Activated CD8-positive, alpha-beta memory T cell treated with anti-CD3 and anti-CD28 coated beads, Interleukin-2, amount 50 U/mL, for 1 hour (primary cell): ENCODE results near the gene MAML3.
A peak's percentile ranks its signal among the peaks of the same experiment; 100 is the strongest.

Experiments used
- DNase-seq: peaks from one replicate; pipeline ENCODE4 v3.0.0-alpha.2; 2020; ENCODE audit errors: extremely low read depth

MAML3 gene

DNA sequence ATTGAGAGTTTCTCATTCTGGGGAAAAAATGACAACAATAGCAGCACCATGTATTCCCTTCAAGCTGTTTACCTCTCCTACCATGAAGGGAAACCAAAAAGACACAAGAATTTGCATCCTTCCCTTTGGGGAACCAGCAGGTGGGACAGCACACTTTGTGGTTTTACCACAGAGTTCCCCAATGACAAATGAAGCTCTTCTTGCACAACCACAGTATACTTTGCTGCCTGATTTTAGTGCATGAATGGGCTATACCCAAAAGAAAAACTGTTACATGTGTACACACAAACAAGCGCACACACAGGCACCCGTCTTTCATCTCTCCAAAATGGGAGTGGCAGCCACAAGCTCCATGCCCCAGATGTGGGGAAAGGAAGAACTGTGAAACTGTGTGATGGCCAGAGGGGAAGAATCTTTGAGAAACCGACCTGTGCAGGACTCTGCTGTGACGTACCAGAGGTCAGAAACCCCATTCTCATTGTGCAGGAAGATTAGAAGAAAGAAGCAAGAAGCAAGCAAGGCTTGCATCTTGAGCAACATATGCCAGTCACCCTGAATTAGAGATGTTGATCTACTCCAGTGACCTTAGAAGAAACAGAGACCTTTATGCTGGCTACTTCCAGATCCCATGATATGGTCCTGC is 2.7 kb upstream of the MAML3 start:
- DNase-seq = no peak

DNA sequence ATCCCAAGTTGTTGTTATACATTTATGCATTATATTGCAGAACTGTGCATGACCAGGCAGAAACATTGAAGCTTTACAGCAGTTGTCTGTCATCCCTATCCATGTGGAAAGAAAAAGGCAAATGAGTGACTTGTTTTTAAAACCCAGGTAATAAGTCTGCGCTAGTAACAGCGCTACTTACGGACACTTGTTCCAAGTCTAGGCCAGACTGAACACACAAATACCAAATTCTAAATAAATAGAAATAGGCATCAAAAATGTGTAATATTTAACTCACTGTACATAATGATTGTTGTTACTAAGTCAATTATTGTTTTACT is 548 bp upstream of the MAML3 start:
- DNase-seq = no peak

DNA sequence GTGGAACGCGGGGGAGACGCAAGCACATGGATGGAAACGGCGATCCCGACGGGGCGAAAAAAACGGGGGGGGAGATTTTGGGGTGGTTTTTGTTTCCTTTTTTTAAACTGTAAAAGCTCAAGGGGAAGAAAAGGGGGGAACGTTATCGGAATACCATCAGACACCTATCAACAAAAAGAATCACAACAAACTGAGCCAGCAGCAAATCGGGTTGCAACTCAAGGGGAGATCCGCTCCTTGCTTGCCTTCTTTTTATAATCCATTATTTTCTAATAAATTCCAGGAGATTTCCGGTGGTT is 616 bp downstream of the MAML3 start:
- DNase-seq = no peak

DNA sequence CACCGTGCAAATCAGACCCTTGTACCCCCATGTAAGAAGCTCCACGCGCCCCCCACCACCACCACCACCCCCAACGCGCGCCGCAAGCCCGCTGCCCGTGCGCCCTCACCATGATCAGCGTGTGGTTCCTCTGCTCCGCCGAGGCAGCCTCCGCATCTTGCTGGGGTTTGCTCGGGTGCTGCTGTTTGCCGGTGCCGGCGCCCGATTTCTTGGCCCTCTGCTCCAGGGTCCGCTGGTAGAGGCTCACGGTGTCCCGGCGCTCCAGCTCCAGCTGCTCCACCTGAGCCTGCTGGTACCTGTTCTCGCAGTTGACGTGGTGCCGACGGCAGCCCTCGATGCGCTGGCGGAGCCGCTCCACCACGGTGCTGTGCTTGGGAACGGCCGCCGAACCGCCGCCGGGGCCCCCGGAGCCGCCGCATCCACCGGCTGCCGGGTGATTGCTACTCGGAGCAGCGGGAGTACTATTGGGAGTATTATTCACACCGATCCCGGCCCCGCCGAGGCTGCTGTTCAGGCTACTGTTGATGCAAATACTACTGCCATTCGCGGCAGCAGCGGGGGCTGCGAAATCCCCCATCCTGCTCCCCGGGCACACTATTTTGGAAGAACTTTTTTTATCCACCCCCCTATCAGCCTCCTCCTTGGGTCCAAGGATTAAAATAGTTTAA is 1.1 kb downstream of the MAML3 start:
- DNase-seq = no peak

DNA sequence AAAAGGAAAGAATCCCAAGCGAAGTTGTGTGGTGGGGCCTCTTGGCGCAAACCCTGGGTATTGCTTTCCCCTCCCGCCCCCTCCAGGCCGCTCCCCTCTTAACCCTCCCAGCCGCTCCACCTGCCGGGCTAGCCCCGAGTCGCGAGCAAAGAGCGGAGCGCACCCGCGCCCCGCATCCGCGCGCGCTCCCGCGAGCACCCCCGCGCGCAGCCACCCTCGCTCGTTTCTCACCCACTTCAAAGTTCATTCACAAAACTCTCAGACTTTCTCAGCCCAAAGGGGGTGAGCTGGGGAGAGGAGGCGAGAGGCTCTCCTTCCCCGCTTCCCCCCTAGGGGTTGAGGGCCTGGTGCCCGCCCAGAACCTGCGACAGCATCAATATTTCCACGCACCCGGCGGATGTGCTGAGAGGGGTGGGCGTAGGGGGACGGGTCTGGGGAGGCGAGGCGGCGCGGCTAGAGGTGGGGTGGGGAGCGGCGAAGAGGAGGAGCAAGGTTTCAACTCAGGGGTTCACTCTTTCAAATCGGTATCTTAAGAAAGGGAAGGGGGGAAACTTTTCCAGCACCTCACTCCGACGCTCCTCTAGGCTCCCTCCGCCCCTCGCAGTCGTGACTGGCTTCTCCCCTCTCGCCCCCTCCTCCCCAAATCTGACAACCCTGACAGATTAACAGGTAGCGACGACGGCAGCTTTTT is 1.8 kb downstream of the MAML3 start:
- peak; percentile 85 for DNase-seq

DNA sequence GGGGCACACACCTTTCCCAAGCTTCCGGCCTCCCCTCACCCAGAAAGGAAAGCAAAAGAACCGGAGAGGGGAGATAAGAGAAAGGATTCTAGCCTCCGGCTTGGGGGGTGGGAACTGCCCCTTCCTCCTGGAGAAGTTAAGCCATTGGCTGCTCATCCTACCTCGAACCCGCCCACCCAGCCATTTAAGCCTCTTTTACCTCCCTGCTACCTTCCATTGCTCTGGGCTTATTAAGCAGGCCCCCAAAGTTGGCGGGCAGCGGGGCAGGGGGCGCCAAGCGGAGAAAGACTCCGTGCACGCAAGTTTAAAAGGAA is 2.3 kb downstream of the MAML3 start:
- DNase-seq = peak; percentile 40

DNA sequence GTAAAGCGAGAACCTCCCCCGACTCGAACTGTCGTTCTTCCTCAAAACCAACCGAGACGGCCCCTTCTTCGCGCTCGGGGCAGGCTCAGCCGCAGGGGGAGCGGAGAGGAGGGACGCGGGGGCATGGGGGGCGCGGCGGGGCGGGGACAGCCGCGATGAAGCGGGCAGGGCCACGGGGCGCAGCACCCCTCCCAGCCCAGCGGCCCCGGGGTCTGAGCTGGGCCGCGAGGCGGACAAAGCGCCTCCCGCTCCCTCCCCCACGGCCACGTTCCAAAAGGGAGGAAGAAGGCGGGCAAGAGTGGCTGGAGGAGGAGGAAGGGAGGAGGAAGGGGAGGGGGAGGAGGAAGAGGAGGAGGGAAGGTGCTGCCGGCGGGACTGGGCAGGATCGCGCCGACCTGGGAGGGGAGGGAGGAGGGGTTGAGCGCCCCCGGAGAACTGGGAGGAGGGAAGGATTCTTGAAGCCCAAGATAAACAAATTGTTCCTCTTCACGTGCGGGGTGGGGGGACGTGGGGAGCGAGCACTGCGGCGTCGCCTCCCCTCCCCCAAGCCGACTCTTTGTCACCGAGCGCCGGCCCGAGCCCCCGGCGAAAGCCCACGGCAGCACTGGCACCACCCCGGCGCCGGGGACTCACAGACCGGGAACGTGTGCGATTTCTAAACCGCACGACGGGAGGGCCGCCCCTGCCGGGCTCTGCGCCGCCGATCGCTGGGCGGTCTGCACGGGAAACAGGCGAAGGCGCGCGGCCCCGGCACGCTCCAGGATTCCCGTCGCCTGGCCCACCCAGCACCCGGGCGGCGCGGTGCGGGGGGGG is 2.9 kb downstream of the MAML3 start:
- DNase-seq = peak; percentile 63

DNA sequence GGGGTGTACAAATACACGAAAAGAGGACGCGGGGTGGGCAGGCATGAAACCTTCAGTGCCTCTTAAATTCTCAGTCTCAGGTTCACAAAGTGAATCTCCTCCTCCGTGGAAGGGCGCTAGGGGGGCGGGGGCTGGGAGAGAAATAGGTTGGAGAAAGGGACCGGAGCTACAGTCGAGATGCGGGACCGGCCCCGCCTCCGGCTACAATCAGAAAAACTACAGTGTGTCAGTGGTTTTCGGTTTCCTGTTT is 3.4 kb downstream of the MAML3 start:
- DNase-seq = no peak

DNA sequence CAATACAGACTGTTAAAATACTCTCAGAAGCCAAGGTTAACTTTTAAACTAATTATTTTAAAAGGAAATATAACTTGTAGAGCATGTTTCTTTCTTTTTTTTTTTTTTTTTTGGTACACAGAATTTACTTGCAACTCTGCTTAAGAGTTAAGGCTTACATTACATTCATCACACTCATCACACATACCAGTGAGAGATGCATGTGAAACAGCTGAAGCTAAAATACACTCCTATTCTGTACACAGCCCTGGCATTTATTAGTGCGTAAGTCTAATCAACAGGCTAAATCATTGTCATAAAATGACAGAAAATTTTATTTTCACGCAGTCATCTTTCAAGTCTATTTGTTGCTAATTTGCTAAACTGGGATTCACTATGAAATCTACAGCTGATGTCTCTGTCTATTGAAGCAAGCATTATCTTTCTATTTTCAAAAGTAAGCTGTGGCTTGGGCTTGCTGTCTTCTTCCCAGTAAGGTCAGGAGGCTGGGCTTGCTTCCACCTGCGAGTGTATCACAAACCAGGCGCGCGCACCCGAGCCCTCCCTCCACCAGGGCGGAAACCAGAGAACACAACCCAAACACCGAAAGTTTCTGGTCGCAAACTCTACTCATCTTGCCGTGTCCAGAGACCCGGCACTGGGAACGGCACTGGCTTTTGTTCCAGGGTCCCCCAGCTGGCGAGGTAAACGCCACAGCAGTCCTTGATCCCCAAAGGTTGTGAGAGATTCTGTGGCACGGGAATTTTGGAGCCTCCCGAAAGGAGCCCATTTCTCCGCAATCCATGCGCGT is 3.9 kb downstream of the MAML3 start:
- DNase-seq = peak; percentile 72

DNA sequence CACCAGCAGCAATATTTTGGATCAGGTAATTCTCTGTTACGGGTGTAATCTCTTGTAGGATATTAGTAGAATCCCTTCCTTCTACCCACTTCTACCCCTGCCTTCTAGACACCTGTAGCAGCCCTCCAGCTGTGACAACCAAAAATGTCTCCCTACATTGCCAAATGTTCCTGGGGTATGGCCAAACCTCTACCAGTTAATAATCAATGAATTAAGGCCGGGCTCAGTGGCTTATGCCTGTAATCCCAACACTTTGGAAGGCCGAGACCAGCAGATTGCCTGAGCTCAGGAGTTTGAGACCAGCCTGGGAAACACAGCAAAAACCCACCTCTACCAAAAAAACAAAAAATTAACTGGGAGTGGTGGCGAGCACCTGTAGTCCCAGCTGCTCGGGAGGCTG is 9.9 kb downstream of the MAML3 start:
- DNase-seq = no peak

DNA sequence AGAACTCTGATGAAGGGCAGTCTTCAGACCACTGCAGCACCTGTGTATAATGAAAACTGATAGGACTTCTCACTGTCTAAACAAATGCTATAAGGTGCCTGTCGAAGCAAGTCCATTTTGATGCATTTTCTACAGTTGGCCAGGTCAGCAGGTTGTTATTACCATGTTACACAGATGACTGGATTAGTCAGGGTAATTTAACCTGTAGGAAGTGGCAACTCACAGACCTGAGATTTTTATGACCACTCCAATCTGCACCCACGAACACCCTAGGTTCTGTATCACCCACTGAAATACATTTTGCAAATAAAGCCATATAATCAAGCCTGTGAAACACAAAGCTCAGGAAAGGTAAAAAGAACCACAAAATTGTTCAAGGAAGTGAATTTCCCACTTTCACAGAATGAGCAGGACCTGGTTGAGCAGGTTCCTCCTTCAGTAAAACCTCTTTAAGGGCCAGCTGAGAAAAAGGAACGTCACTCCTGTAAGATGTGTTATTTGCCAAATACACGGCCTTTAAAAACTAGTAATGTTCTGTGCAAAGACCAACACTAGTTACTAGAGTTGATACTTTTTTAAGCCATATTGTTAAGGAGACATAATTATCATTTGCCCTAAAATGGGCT is 12.7 kb downstream of the MAML3 start:
- no peak for DNase-seq

DNA sequence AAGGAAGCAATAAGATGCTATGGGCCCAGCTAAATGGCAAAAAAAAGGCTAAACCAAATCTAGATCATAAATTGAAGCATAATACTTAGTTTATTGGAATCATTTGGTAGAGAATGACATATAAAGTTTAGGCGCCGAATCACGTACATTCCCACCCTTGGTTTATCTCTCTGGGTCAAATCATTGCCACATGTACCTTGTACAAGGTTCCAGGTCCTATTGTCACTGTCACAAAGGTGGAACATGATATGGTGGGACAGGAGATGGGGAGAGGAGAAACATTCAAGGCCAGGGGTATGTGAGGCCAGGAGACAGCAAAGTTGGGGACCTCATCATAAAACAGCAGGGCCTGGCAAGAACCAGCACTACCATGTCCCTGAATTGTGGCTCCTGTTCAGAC is 13.4 kb downstream of the MAML3 start:
- DNase-seq = no peak

DNA sequence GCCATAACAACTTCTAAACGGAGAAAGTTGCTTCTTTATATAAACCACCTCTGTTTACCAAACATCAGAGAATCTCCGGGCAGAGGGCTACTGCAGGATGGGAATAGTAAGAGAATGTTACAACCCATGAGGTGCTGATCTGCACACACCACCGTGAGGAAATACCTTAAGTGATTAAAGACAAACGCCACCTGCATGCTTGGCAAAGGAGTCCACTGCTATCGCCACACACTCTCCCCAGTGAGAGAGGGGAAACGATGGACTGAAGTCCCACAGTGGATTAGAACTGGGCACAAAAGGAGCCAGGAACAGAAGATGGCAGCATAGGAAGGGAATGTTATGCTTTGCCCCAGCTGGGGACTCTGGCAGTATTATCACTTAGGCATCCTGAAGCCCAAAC is 15.6 kb downstream of the MAML3 start:
- DNase-seq = no peak

DNA sequence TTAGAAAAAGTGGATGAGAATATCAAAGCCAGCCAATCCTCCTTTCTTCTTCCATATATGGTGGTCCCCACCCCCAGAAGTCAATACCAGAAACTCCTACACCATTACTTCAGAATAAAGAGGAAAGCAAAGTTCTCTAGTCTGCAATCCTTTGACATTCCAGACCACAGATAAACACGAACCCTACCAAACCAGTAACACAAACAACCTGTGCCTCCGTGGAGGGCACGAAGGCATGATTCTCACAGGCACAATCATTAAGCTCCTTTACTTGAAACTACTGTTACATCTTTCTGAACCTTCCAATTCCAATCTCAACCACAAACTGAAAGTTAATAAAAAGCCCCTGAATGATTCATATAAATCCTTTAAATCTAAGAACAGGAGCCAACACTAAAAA is 16.3 kb downstream of the MAML3 start:
- DNase-seq = no peak

DNA sequence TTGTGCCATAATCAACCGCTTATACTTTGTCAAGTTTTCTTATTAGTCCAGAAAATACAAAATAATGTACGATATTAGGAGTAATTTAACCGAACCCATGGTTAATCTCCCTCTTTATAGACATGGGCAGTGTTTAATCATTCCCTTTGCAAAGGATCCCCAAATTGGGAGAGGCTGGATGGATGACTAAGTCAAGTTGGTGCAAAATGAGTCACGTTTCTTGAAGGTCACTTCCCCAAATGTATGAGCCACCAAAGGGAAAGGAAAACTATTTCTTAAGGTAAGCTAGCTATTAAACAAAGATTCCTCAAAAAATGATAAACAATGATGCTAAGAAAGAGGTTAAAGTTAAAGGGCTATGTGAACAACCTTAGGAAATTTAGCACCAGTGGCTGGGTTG is 17.5 kb downstream of the MAML3 start:
- DNase-seq = no peak

DNA sequence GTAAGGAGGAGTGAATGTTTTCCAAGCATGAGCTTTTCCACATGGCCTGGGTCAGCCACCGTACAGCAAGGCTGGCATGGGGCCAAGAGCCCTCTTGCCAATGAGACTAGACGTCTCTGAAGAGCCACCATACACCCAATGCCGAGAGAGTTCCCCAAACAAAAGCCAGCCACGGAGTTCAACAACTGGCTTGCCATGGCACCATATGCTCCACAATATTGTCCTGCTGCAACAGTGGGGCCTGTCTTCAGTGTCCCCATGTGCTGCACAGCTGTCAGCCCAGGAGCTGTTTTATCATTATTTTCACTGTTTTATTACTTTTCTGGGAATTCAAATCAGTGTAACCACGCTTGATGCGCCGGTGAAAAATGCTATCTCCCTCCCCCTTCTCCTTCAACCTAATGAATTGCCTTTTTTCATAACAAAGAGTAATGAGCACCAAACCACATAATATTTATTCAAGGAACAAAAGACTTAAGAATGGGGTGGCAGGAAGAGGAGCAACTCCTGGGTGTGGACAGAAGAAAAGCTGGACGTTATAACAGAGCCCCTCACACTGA is 18.4 kb downstream of the MAML3 start:
- no peak for DNase-seq

DNA sequence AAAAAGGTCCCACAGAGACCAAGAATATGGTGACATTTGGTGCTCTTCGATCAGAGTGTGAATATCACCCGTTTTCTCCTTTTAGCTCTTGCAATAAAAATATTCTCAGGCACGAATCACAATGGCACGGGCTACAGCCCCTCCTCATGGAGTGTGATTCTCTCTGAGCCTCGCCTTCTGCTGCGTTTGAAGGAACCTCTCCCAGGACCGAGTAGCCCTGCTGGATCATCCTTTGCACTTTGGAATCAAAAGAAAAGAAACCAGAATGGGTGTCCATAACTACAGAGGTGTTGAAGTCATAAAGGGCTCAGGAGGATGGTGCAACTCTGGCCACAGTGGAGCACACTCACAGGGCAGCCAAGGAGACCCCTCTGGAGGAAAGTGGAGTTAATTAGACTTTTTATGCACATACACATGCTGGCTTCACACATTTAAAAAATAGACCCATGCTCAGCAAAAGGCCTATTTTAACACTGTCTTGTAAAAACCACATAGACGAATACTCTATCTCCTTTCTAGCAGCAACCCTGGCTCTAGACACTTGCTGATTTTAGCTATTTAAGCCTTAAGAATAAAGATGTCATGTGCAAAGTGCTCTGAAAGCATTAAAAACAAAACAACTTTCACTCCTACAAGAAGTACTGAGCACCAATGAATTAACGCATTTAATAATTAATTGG is 19.1 kb downstream of the MAML3 start:
- DNase-seq = no peak

DNA sequence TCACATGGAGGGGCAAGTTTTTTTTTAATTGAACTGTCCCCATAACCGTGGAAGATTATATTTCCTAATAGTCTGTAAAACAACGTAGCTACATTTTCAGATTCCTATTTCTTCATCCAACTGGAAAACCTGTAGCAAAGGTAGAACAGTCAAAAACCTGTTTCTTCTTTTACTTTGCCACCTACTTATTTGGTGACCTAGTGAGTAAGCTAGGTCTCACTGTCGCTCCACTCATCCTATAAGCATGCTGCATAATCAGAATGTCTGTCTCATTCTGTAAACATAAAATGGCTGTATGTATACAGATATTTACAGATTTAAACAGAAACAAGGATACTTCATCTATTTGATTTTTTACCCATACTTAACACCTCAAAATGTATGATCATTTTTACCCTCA is 20.4 kb downstream of the MAML3 start:
- no peak for DNase-seq

DNA sequence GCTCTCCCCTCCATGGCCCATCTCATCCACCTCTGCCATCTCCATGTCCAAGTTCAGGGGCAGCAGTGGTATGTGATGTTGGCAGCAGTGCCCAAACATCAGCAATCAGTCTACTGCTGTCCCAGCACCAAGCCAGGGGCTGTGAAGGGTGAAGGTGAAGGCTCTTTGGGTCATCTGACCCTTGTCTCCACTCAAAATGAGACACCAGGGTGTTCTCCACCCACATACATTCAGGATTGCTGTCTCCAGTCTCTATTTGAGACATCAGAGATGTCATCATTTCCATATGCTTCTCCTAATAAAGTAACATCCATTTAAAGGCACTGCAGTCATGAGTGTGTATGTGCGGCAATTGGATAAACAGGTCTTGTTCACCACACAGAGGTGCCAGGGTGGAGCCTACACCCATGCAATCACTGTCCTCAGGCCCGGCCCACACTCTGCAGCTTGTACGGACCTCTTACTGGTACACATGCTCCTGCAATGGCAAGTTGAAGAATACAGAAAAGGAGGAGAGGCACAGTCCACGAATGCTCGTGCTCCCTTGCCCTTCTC is 22.2 kb downstream of the MAML3 start:
- no peak for DNase-seq

DNA sequence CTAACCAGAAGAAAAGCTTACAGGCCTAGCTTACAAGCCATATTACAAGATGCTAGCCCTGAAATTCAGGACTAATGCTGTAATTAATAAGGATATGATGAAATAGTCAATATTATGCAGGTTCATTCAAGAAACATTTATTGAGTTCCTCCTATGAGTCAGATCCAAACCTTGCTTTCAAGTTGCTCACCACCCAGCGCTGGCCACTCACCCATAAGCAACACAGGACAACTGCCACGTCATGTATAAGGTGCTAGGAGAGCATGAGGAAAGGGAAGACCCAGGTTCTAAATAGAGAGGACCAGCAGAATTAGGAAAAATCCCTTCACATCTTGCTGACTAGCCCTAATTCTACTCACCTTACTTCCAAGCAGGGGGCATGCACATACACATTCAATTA is 23.3 kb downstream of the MAML3 start:
- no peak for DNase-seq

DNA sequence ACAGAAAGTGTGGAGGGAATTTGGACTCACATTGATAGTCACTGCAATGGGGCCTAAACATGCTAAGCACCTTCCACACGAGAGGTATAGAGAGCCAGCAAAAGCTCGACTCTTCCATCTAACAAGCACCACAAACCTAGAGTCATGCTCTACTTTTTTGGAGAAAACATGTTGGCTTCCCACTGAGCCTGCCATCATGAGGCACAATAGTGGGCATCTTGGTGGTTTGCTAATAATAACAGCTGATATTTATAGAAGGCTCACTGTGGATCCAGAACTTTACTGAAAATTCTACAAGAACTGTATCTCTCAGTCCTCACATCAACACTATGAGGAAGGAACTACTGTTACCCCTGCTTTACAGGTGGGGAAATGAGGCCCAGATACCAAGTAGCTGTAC is 26.6 kb downstream of the MAML3 start:
- DNase-seq = no peak
